Smooth muscle cell of bladder (primary cell): ENCODE data around the gene CETN1. TPM values are rescaled to one million over a fixed set of nuclear protein-coding genes. Genes with fewer than 3 reads are reported as not detected.

Source experiments
- total RNA-seq: library from RNA; depleted of rRNA; stranded (reverse); fragments of >200 nt; gene quantifications from 2 replicates; pipeline ENCODE4 v1.2.3, GENCODE V29; 2014

The CETN1 gene
- total RNA-seq, result not detected in 2 replicates

DNA sequence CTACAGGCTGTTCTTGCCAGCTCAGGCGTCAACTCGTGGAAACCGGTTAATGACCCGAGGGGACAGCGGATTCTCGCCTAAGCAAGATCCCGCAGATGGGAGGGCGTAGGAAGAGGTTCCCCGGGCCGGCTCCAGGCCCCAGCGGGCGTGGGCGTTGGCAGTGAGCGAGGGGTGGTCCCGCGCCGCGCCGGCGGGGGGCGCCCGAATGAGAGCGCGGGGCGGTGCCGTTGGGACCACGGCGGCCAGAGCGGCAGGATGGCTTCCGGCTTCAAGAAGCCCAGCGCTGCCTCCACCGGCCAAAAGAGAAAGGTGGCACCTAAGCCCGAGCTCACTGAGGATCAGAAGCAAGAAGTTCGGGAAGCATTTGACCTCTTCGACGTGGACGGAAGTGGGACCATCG, at the start of gene CETN1:
CETN1 (plus strand) TSS at position 227 of the 400 bp plus-strand sequence; CDS start at position 256, 29 bp downstream.

Other genes with a start within 250 kb of the CETN1 start
- gene COLEC12, start 79.7 kb upstream of the CETN1 start, total RNA-seq, result 29.0 and 79.5 TPM in 2 replicates
- under 0.01 and 0.65 TPM in 2 replicates for gene CLUL1, start 16.6 kb downstream of the CETN1 start, total RNA-seq
- 7.4 and 8.0 TPM in 2 replicates for gene TYMS, start 77.3 kb downstream of the CETN1 start, total RNA-seq
- 26.6 and 37.4 TPM in 2 replicates for gene ENOSF1, start 132.2 kb downstream of the CETN1 start, total RNA-seq
- 55.2 and 68.6 TPM in 2 replicates for gene YES1, start 231.9 kb downstream of the CETN1 start, total RNA-seq